Fibroblast of mammary gland (primary cell): ENCODE measurements around the gene ZNF438.

Experiments
- DNase-seq: peaks from one replicate; pipeline ENCODE4 v3.0.0-alpha.2; 2010; ENCODE audit warnings: low read depth
- H3K4me3 ChIP-seq: 2 replicates; pipeline ENCODE4 v1.5.1; 2011; ENCODE audit warnings: low read depth, mild to moderate bottlenecking, low read length, moderate library complexity; ENCODE audit not compliant: control insufficient read depth
- TF ChIP-seq, protein P1 (sequence below): conservative IDR thresholded peaks from 2 replicates; pipeline ENCODE4 v1.5.1; 2011; ENCODE audit warnings: low read depth, low read length, inconsistent platforms; ENCODE audit not compliant: control insufficient read depth, insufficient read depth

ZNF438 gene

DNA sequence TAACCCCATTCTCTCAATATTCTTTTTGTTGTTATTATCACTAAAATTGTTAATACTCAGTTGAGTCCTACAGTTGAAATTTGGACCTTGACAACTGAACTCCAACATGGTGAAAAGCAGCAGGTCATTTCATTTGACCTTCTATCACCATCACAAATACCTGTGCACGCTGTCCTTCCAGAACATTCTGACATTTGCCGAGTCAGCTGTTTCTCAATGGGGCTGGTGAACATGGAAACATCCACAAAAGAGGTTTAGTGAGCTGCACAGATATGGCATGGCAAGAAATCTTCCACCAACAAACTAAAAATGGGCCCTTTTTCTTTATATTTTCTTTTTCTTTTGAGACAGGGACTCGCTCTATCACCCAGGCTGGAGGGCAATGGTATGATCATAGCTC, 169.7 kb downstream of the ZNF438 start:
- DNase-seq: no peak
- TF ChIP-seq, protein P1, sequence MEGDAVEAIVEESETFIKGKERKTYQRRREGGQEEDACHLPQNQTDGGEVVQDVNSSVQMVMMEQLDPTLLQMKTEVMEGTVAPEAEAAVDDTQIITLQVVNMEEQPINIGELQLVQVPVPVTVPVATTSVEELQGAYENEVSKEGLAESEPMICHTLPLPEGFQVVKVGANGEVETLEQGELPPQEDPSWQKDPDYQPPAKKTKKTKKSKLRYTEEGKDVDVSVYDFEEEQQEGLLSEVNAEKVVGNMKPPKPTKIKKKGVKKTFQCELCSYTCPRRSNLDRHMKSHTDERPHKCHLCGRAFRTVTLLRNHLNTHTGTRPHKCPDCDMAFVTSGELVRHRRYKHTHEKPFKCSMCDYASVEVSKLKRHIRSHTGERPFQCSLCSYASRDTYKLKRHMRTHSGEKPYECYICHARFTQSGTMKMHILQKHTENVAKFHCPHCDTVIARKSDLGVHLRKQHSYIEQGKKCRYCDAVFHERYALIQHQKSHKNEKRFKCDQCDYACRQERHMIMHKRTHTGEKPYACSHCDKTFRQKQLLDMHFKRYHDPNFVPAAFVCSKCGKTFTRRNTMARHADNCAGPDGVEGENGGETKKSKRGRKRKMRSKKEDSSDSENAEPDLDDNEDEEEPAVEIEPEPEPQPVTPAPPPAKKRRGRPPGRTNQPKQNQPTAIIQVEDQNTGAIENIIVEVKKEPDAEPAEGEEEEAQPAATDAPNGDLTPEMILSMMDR: no peak
- no peak overlapping the region for H3K4me3 ChIP-seq

DNA sequence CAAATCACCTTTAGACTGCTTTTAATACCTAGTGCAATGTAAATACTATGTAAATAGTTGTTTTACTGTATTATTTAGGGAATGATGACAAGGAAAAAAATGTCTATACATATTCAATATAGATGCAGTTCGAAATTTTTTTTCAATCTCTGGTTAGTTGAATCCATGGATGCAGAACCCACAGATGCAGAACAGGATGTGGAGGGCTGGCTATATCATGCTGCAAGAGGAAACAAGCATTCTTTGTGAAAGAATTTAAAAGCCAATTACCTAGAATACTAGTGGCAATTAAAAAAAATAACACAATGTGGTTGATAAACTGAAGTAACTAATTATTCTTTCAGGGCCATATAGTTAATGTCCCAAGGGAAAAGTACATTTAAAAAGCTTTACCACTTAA, 170.4 kb downstream of the ZNF438 start:
- H3K4me3 ChIP-seq: no peak overlapping the region
- TF ChIP-seq, protein P1: no peak
- DNase-seq: no peak

DNA sequence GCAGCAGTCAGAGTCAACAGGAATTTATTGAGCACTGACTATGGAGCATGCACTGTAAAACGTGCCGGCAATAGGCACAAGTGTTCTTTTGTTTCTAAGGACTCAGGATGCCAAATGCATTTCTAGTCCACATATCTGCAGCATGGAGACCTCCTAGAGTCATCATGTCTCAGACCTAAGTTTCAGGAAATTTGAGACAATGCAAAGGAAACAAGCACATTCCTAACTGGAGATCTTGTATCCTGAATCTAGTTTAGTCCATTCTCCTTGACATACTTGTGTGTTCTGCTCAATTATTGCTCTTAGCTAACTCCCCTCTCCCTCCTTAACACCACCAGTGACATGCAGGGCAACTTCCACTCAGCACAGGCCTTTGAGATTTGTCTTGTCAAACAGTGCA, 173.2 kb downstream of the ZNF438 start:
- no peak for DNase-seq
- no peak overlapping the region for H3K4me3 ChIP-seq
- TF ChIP-seq, protein P1: no peak

DNA sequence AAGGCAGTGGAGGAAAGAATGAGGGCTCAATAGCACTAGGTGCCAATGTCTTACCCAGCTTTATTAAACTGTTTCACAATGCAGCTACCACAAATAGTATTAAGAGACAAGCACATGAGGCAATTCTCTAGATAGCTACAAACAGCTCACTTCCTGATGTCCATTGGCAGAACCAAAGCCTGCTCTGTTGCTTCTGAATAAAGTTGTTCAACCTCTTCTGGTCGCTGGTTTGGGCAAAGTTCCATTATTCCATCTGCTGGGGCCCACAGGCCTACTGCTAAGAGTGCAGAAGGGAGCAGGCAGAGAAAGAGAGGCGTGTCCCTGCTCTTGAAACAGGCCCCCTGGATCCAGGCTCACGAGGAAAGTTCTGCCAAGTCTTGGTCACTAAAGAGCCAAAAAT, 173.9 kb downstream of the ZNF438 start:
- no peak overlapping the region for H3K4me3 ChIP-seq
- DNase-seq: peak; percentile 90
- TF ChIP-seq, protein P1: no peak

DNA sequence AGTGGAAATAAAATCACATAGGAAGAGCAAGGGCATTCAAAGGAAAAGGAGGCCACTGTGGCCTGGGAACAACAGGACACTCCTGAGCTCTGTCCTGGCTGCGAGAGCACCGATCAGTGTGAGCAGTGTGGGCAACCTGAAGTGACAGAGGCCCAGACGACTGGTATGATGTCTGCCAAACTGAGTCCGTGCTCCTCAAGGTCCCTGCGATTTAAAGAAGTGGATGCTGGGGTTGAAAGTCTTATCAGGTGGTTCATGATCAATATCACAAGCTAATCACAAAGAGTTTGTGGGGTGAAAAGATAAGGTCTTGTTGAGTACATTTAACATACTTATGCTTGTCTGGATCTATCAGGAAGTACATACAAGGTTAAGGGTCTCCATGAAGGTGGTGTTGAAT, 176.5 kb downstream of the ZNF438 start:
- TF ChIP-seq, protein P1: no peak
- H3K4me3 ChIP-seq: no peak overlapping the region
- no peak for DNase-seq

DNA sequence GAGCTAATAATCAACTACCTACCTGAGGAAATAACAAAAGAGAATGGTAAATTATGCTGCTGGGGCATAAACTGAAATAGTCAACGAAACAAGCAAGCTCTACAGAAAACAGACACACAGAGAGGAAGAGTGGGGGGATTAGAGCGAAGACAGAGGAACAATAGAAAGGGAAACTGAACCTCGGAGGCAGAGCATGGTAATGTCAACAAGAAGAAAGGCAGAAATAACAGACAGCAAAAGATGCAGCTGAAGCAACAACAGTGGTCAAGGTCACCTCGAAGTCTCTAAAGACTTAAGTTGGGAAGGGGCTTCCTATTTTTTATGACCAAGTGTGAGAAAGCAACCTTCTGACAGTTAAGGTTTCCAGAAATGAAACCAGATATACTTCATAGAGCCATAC, 177.0 kb downstream of the ZNF438 start:
- DNase-seq: no peak
- TF ChIP-seq, protein P1: no peak
- no peak overlapping the region for H3K4me3 ChIP-seq

DNA sequence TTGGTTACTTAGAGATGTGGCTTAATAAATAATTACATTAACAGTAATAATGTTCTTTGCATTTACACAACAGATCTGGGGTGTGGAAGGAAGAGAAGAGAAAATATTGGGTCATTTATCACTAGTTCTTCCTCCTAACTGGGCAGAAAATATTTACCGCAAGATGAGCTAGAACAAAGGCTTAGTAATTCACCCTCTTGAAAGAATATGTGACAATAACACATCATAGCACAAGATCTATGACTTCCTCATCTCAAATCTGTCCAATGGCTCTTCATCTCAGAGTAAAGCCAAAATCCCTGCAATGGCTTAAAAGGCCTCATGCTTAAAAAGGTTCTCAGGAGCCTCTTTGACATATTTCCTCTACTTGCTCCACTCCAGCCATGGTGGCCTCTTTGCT, 178.6 kb downstream of the ZNF438 start:
- TF ChIP-seq, protein P1: no peak
- no peak overlapping the region for H3K4me3 ChIP-seq
- no peak for DNase-seq
